ENCODE measurements around the gene IRX3. TPM values are rescaled to one million over a fixed set of nuclear protein-coding genes. Genes with fewer than 3 reads are reported as not detected.

IRX3 gene
- total and polyA plus RNA-seq, 2 of the 8 experiments (the other 6 are each of a cell fraction or from before 2014, with no cell fraction given), result 0.50 to 1.6 TPM

GRCh38 chr16:54245788-54246453 lies 40.7 kb downstream of the IRX3 start (continued):
- TF ChIP-seq CHD7 (IDR thresholded peaks at IDR 0.05; ENCODE audit: insufficient replicate concordance, low read length), result no peak
- no peak for TF ChIP-seq KDM1A (IDR thresholded peaks at IDR 0.05; ENCODE audit: borderline replicate concordance, low read length)

All from H1 (cell line).